ENCODE data around the gene DAO. TPM values are rescaled to one million over a fixed set of nuclear protein-coding genes. Genes with fewer than 3 reads are reported as not detected.

Gene DAO
- total and polyA plus RNA-seq, 9 donors: not detected

DNA sequence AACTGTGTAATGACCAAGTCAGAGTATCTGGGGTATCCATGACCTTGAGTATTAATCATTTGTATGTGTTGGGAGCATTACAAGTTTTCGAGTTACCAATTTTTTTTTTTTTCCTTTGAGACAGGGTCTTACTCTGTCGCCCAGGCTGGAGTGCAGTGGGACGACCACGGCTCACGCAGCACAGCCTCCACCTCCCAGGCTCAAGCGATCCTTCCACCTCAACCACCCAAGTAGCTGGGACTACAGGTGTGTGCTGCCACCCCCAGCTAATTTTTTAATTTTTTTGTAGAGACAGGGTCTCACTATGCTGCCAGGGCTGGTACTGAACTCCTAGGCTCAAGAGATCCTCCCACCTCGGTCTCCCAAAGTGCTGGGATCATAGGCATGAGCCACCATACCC, 42.2 kb upstream of the DAO start:
- peak overlapping the region in 1 of 2 donors; percentile 18 for H3K27ac ChIP-seq
- no peak for DNase-seq
- no peak overlapping the region for H3K4me3 ChIP-seq
- H3K9me3 ChIP-seq: no peaks in the 10 kb centered on the region
- H3K27me3 ChIP-seq: no peaks in the 10 kb centered on the region
- H3K4me1 ChIP-seq (ENCODE audit: insufficient read depth): peaks cover 29% of the 10 kb centered on the region
- intact Hi-C loops (cut with DNase I): no loop called here
- 91 to 96% (median 94%) methylated on average over 7 of the region's 7 CpGs for WGBS, 3 donors
- H3K36me3 ChIP-seq: no peaks in the 10 kb centered on the region
- TF ChIP-seq, protein P1, sequence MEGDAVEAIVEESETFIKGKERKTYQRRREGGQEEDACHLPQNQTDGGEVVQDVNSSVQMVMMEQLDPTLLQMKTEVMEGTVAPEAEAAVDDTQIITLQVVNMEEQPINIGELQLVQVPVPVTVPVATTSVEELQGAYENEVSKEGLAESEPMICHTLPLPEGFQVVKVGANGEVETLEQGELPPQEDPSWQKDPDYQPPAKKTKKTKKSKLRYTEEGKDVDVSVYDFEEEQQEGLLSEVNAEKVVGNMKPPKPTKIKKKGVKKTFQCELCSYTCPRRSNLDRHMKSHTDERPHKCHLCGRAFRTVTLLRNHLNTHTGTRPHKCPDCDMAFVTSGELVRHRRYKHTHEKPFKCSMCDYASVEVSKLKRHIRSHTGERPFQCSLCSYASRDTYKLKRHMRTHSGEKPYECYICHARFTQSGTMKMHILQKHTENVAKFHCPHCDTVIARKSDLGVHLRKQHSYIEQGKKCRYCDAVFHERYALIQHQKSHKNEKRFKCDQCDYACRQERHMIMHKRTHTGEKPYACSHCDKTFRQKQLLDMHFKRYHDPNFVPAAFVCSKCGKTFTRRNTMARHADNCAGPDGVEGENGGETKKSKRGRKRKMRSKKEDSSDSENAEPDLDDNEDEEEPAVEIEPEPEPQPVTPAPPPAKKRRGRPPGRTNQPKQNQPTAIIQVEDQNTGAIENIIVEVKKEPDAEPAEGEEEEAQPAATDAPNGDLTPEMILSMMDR (IDR thresholded peaks at IDR 0.05): no peak
- no peak for TF ChIP-seq EP300 (IDR thresholded peaks at IDR 0.05)
- TF ChIP-seq POLR2A (IDR thresholded peaks at IDR 0.05): no peak

DNA sequence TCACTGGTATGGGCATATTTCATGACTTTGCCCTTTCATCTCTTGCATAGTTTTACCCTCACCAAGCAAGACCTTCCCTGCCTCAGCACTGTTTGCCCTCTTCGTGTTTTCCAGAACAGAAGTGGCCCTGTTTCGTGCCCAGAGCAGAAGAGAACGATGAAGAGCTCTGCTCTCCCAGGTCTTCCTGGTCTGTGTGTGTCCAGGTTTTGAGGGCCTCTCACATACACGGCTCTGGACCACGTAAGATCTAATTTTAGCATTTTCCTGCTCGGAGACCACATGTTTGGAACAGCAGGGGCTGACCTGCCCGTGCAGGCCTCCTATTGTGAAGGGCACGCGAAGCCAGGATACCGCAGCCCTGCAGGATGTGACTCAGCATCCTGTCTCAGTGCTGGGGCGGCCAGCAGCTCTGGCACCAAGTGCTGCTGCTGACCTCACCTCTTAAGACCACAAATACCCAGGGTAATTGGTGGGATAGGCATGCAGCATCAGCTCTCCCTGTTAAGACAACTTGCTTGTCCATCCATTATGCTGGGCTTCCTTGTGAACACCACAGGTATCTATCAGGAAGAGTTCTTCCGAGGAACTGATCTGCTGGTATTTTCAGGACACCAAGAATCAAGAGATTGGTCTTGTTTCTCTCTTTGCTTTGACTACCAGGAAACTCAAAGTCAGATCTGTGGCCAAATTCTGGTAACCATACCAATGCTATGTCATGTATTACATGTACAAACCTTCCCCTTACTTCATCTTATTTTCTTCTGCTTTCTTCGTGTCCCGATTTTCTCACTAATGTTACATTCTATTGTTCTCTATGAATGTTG, 41.5 kb upstream of the DAO start:
- Histone ChIP-seq H3K27ac (peak overlapping the region; percentile 12 to 28), H3K4me3 (no peak overlapping the region), H3K27me3 (no peaks in the 10 kb centered on the region), H3K36me3 (no peaks in the 10 kb centered on the region), H3K4me1 (ENCODE audit: insufficient read depth) (peaks cover 22% of the 10 kb centered on the region), H3K9me3 (no peaks in the 10 kb centered on the region)
- intact Hi-C loops (cut with DNase I): no loop called here
- 33 to 39% (median 35%) methylated on average over 14 of the region's 14 CpGs for WGBS, 3 donors
- DNase-seq: peak; percentile 67 to 77 (median 71)
- TF ChIP-seq EP300 (IDR thresholded peaks at IDR 0.05) (no peak), POLR2A (IDR thresholded peaks at IDR 0.05) (no peak)
- TF ChIP-seq, protein P1 (IDR thresholded peaks at IDR 0.05): no peak

DNA sequence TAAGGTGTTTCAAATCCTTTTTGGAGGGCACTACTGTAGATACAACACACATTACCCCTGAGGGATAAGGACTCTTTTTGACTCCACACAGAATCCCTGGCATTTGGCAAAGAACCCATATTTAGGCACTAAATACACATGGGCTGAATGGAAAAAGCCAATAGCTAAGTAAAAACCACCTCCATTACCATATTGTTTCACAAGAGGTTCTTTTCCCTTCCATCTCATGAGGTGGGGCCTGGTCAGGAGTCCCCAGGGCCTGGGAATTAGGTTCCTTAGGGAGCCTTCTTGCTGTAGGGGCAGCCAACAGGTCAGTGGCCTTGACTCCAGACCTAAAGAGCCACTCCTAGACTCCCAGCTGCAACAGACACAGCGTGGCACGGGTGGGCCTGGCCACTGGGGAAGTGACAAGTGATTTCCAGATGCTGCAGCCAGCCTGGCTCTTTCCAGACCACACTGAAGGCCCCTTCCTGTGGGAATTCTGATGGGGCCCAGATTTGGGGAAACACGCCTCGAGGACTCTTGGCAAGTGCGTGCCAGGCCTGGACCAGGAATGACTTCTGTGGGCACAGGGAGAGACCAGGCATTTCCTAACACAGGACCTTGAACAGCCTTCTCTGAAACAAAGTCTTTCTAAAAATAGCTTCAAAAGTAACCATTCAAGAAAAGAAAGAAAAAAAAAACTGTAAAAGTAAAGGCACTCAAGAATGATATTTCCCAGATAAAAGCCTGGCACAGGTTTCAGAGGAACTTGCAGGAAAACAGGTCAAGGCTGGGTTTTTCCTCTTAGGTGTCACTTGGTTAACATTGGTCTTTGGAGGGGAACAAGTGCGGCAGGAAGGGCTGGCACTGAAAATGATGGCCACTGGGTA, 40.6 kb upstream of the DAO start:
- Histone ChIP-seq H3K27me3 (no peaks in the 10 kb centered on the region), H3K9me3 (no peaks in the 10 kb centered on the region), H3K36me3 (no peaks in the 10 kb centered on the region), H3K27ac (peak overlapping the region; percentile 12 to 28), H3K4me1 (ENCODE audit: insufficient read depth) (peaks cover 21% of the 10 kb centered on the region), H3K4me3 (no peak overlapping the region)
- 30 to 49% (median 44%) methylated on average over 6 of the region's 6 CpGs for WGBS, 3 donors
- DNase-seq: peak in 3 of 5 donors; percentile 31 to 58 (median 56)
- TF ChIP-seq EP300 (IDR thresholded peaks at IDR 0.05) (no peak), POLR2A (IDR thresholded peaks at IDR 0.05) (no peak)
- TF ChIP-seq, protein P1 (IDR thresholded peaks at IDR 0.05): no peak
- intact Hi-C loops (cut with DNase I): no loop called here

DNA sequence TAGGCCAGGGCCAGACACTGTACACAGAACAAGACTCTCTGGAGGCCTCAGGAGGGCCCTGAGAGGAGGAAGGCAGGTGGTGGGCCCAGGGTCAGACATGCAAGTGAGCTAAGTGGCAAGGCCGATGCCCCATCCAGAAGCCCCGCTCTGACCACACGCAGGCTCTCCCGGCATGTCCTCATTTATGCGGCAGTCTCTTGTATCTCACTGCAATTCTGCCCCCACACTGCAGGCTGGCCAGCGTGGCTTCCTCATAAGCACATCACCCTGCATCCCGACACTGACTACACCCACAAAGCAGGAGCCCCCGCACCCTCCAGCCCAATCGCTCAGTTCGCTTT, 40.0 kb upstream of the DAO start:
- Histone ChIP-seq H3K4me1 (ENCODE audit: insufficient read depth) (peaks cover 21% of the 10 kb centered on the region), H3K36me3 (no peaks in the 10 kb centered on the region), H3K27ac (no peak overlapping the region), H3K9me3 (no peaks in the 10 kb centered on the region), H3K4me3 (no peak overlapping the region), H3K27me3 (no peaks in the 10 kb centered on the region)
- WGBS, 3 donors: 76% methylated on average over 10 of the region's 10 CpGs
- no peak for DNase-seq
- TF ChIP-seq EP300 (IDR thresholded peaks at IDR 0.05) (no peak), POLR2A (IDR thresholded peaks at IDR 0.05) (no peak)
- TF ChIP-seq, protein P1 (IDR thresholded peaks at IDR 0.05): no peak
- intact Hi-C loops (cut with DNase I): no loop called here

Measured in ovary (tissue), 9 donors.